SK-N-SH (cell line): ENCODE measurements around the gene TMEM184A. TPM values are rescaled to one million over a fixed set of nuclear protein-coding genes. Genes with fewer than 3 reads are reported as not detected.

Experiments used
- CTCF ChIA-PET: fragments of 300-600, 350-600 bp; formaldehyde crosslinking; extraction: SDS; loops from one replicate; lab custom pipeline; 2021; lab: Yijun Ruan, JAX
- POLR2A ChIA-PET: fragments of 350-600 bp; sonication (Branson Sonifier 250); formaldehyde crosslinking; extraction: SDS; loops from one replicate; lab custom pipeline; 2020; ENCODE audit warnings: antibody characterized with exemption, inconsistent platforms; lab: Yijun Ruan, JAX
- DNase-seq: peaks from one replicate; pipeline ENCODE4 v3.0.0; 2012
- H2AFZ ChIP-seq: fragments of 200-600 bp; sonication (generic); 2 replicates; pipeline ENCODE4 v1.8.1; 2016; ENCODE audit warnings: antibody characterized with exemption, mild to moderate bottlenecking, low read depth
- H3F3A ChIP-seq: fragments of 200-600 bp; sonication (generic); replicated peaks from 2 replicates; pipeline ENCODE3; 2016; ENCODE audit warnings: antibody characterized with exemption, mild to moderate bottlenecking; ENCODE audit not compliant: insufficient read depth
- H3K27ac ChIP-seq, 2 experiments: fragments of 200-500 bp in 1 of 2; fragments of 200-600 bp in 1 of 2; sonication (Bioruptor generic) in 1 of 2; sonication (generic), shearing (Covaris generic) in 1 of 2; 2 replicates each; pipeline versions ENCODE4 v1.5.1 to v1.6.1; 2014 to 2016; ENCODE audit warnings: low read depth in 2 of 2, inconsistent platforms in 1 of 2, low read length in 1 of 2, mild to moderate bottlenecking in 1 of 2, mixed read lengths in 1 of 2
- H3K27me3 ChIP-seq: fragments of 200-600 bp; sonication (generic), shearing (Covaris generic); 2 replicates; pipeline ENCODE4 v1.6.1; 2016; ENCODE audit warnings: mixed run types; ENCODE audit not compliant: insufficient read depth
- H3K36me3 ChIP-seq, 2 experiments: fragments of 200-500 bp in 1 of 2; fragments of 200-600 bp in 1 of 2; sonication (Bioruptor generic) in 1 of 2; sonication (generic) in 1 of 2; replicated peaks in 1 of 2; 2 replicates each; pipeline versions ENCODE3 to v1.5.1; 2014 to 2016; ENCODE audit warnings: low read length in 1 of 2, mild to moderate bottlenecking in 1 of 2; ENCODE audit not compliant: insufficient read depth in 2 of 2, control insufficient read depth in 1 of 2
- H3K4me1 ChIP-seq, 2 experiments: fragments of 200-500 bp in 1 of 2; fragments of 200-600 bp in 1 of 2; sonication (Bioruptor generic) in 1 of 2; sonication (generic), shearing (Covaris generic) in 1 of 2; 2 replicates each; pipeline versions ENCODE4 v1.5.1 to v1.6.1; 2014 to 2016; ENCODE audit warnings: low read depth in 1 of 2, low read length in 1 of 2, mixed run types in 1 of 2; ENCODE audit not compliant: insufficient read depth in 2 of 2, control insufficient read depth in 1 of 2
- H3K4me2 ChIP-seq: fragments of 200-600 bp; sonication (generic), shearing (Covaris generic); 2 replicates; pipeline ENCODE4 v1.6.1; 2017; ENCODE audit warnings: mixed run types
- H3K4me3 ChIP-seq, 2 experiments: fragments of 200-500 bp in 1 of 2; fragments of 200-600 bp in 1 of 2; sonication (Bioruptor generic) in 1 of 2; sonication (generic), shearing (Covaris generic) in 1 of 2; 2 replicates each; pipeline versions ENCODE4 v1.5.1 to v1.8.1; 2014 to 2016; ENCODE audit warnings: low read depth in 2 of 2, inconsistent platforms in 1 of 2, low read length in 1 of 2, mild to moderate bottlenecking in 1 of 2, mixed read lengths in 1 of 2, moderate library complexity in 1 of 2
- H3K79me2 ChIP-seq: fragments of 200-600 bp; sonication (generic); 2 replicates; pipeline ENCODE4 v1.8.1; 2017; ENCODE audit warnings: mild to moderate bottlenecking; ENCODE audit not compliant: insufficient read depth
- H3K9ac ChIP-seq: fragments of 200-600 bp; sonication (generic); 2 replicates; pipeline ENCODE4 v1.6.1; 2017; ENCODE audit warnings: mixed run types
- H3K9me2 ChIP-seq: fragments of 200-600 bp; sonication (generic); 2 replicates; pipeline ENCODE4 v1.6.1; 2017; ENCODE audit warnings: mixed run types
- H3K9me3 ChIP-seq: fragments of 200-600 bp; sonication (generic); 2 replicates; pipeline ENCODE4 v1.6.1; 2017; ENCODE audit warnings: mixed run types, mild to moderate bottlenecking, moderate library complexity
- H4K20me1 ChIP-seq: fragments of 200-600 bp; sonication (generic); 2 replicates; pipeline ENCODE4 v1.6.1; 2017; ENCODE audit warnings: mild to moderate bottlenecking, mixed run types; ENCODE audit not compliant: insufficient read depth
- CHD2 ChIP-seq: fragments of 150-350 bp; IDR thresholded peaks from 2 replicates; pipeline ENCODE4 v1.6.1; 2018; ENCODE audit warnings: low read length; ENCODE audit not compliant: partially characterized antibody
- ELF1 ChIP-seq: IDR thresholded peaks from 2 replicates; pipeline ENCODE4 v1.4.0; 2012
- EP300 ChIP-seq, 2 experiments: IDR thresholded peaks; 2 replicates each; pipeline versions ENCODE4 v1.4.0 to v1.6.1; 2012; ENCODE audit warnings: borderline replicate concordance in 1 of 2, low read depth in 1 of 2, low read length in 1 of 2
- EZH2phosphoT487 ChIP-seq: fragments of 200-600 bp; sonication (generic); IDR thresholded peaks from 2 replicates; pipeline ENCODE4 v1.6.1; 2017; ENCODE audit warnings: low read depth, mixed run types, mild to moderate bottlenecking, antibody characterized with exemption, moderate library complexity, borderline replicate concordance
- FOSL2 ChIP-seq: IDR thresholded peaks from 2 replicates; pipeline ENCODE4 v1.4.0; 2012; ENCODE audit warnings: low read depth, mild to moderate bottlenecking, moderate library complexity, borderline replicate concordance
- FOXJ3 ChIP-seq: sonication (generic); formaldehyde crosslinking; IDR thresholded peaks from 2 replicates; pipeline ENCODE4 v1.5.1; 2020; ENCODE audit warnings: mild to moderate bottlenecking, missing genetic modification reagents
- FOXM1 ChIP-seq: IDR thresholded peaks from 2 replicates; pipeline ENCODE4 v1.4.0; 2012; ENCODE audit warnings: low read depth, mild to moderate bottlenecking
- GABPA ChIP-seq: IDR thresholded peaks from 2 replicates; pipeline ENCODE4 v1.4.0; 2012; ENCODE audit warnings: low read depth, mild to moderate bottlenecking
- GATA2 ChIP-seq: sonication (generic); formaldehyde crosslinking; IDR thresholded peaks from 2 replicates; pipeline ENCODE4 v1.5.0; 2020; ENCODE audit warnings: mild to moderate bottlenecking, missing genetic modification reagents
- MAX ChIP-seq: IDR thresholded peaks from 2 replicates; pipeline ENCODE4 v1.4.0; 2012; ENCODE audit warnings: low read depth
- MEF2A ChIP-seq: IDR thresholded peaks from 2 replicates; pipeline ENCODE4 v1.4.0; 2012; ENCODE audit warnings: low read depth, borderline replicate concordance
- MXI1 ChIP-seq: IDR thresholded peaks from 2 replicates; pipeline ENCODE4 v1.6.1; 2012; ENCODE audit warnings: mild to moderate bottlenecking, low read depth, low read length, improper control_type of control experiment
- NFIC ChIP-seq: IDR thresholded peaks from 2 replicates; pipeline ENCODE4 v1.4.0; 2012; ENCODE audit warnings: borderline replicate concordance
- NRF1 ChIP-seq: IDR thresholded peaks from 2 replicates; pipeline ENCODE4 v1.6.1; 2012; ENCODE audit warnings: low read depth, mild to moderate bottlenecking, low read length
- RAD21 ChIP-seq: IDR thresholded peaks from 2 replicates; pipeline ENCODE4 v1.6.1; 2012; ENCODE audit warnings: mild to moderate bottlenecking, low read length
- RCOR1 ChIP-seq: fragments of 150-350 bp; IDR thresholded peaks from 2 replicates; pipeline ENCODE4 v1.6.1; 2017; ENCODE audit warnings: antibody characterized with exemption, low read length
- RFX5 ChIP-seq: IDR thresholded peaks from 2 replicates; pipeline ENCODE4 v1.6.1; 2012; ENCODE audit warnings: mild to moderate bottlenecking, improper control_type of control experiment, low read length
- RXRA ChIP-seq: IDR thresholded peaks from 2 replicates; pipeline ENCODE4 v1.4.0; 2012; ENCODE audit warnings: low read depth, mild to moderate bottlenecking, borderline replicate concordance
- SIN3A ChIP-seq: IDR thresholded peaks from 2 replicates; pipeline ENCODE4 v1.6.1; 2012; ENCODE audit warnings: low read depth, mild to moderate bottlenecking, low read length, moderate library complexity, borderline replicate concordance
- SMC3 ChIP-seq: IDR thresholded peaks from 2 replicates; pipeline ENCODE4 v1.6.1; 2012; ENCODE audit warnings: low read depth, low read length, improper control_type of control experiment
- TAF1 ChIP-seq: IDR thresholded peaks from 2 replicates; pipeline ENCODE4 v1.6.1; 2012; ENCODE audit warnings: low read depth, mild to moderate bottlenecking, low read length, moderate library complexity, borderline replicate concordance
- TEAD4 ChIP-seq: IDR thresholded peaks from 2 replicates; pipeline ENCODE4 v1.4.0; 2012; ENCODE audit warnings: mild to moderate bottlenecking, borderline replicate concordance; ENCODE audit not compliant: insufficient read depth
- USF1 ChIP-seq: IDR thresholded peaks from 2 replicates; pipeline ENCODE4 v1.4.0; 2012; ENCODE audit warnings: low read depth, borderline replicate concordance
- YY1 ChIP-seq: IDR thresholded peaks from 2 replicates; pipeline ENCODE4 v1.4.0; 2012; ENCODE audit warnings: low read depth, mild to moderate bottlenecking
- ZBTB33 ChIP-seq: IDR thresholded peaks from 2 replicates; pipeline ENCODE4 v1.4.0; 2012; ENCODE audit warnings: low read depth, borderline replicate concordance
- WGBS: methylation state at CpG from one replicate; pipeline ENCODE4 v1.1.6; 2017; ENCODE audit warnings: low lambda C conversion rate; 5-methylcytosine and 5-hydroxymethylcytosine counted together
- polyA plus RNA-seq, 3 experiments: library from polyadenylated mRNA; depleted of rRNA; stranded (reverse); fragments of >200 nt; gene quantifications; 2 replicates each; pipeline ENCODE4 v1.2.3, GENCODE V29; 2012

Gene TMEM184A
- polyA plus RNA-seq, 1 of the 3 experiments (the other 2 are of a cell fraction): 1.5 TPM

DNA sequence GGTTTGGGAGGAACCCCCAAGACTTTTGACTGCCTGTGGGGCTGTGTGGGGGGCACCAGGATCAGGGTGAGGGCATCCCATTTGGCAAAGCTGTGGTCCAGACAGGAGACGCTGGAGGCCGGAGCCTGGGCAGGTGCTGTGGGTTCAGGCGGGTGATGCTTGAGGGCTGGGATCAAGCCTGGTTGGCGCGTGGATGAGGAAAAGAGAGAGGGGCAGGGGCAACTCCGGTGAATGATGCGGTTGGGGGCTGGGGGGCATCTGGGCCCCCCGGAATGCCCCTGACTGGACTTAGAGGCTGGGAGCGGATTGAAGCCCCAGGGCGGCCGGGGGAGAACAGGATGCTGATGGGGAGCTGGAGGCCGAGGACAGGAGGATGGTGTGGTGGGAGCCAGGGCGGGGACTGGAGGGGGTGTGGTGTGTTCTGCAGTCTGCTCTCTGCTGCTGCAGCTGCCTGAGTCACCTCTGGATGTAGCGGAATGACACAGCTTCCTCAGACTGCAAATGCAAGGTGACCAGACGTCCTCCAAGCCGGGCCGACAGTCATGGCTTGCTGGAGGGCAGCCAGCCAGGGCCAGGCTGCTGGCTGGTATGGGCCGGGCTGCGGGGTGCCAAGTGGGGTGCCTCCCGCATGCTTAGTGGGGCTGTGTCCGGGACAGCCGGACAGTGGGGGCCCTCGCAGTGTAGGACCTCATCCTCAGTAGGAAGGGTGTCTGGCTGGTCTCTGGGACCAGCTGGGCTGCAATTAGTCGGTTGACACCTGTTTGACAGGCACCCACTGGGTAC is 22.3 kb downstream of the TMEM184A start (continued):
- 0 out of 4 replicates have a peak, but pooled peaks of 1 of the 2 experiments have one; percentile 15 for TF ChIP-seq EP300 (IDR thresholded peaks at IDR 0.05; ENCODE audit: borderline replicate concordance in 1 of 2, low read depth in 1 of 2, low read length in 1 of 2)
- TF ChIP-seq TAF1: no peak
- TF ChIP-seq FOXJ3 (CRISPR knock-in tag): no peak
- peak; percentile 61 for TF ChIP-seq MAX
- TF ChIP-seq USF1: no peak
- TF ChIP-seq SIN3A: no peak
- no peak for TF ChIP-seq MEF2A
- no peak for TF ChIP-seq YY1
- no peak for TF ChIP-seq ELF1
- no peak for TF ChIP-seq FOXM1
- no peak for TF ChIP-seq NRF1
- no peak for TF ChIP-seq ZBTB33
- TF ChIP-seq FOSL2: peak; percentile 78
- TF ChIP-seq RXRA: no peak

GRCh38 chr7:1533255-1533546 is 22.8 kb downstream of the TMEM184A start:
- no peaks in the 10 kb centered on the region for H3K36me3 ChIP-seq
- POLR2A ChIA-PET: no interaction called here
- H3K4me2 ChIP-seq: peak overlapping the region; percentile 92
- H3K9me2 ChIP-seq: no peaks in the 10 kb centered on the region
- peak overlapping the region; percentile 55 to 66; a peak in 3 of 4 replicates for H3K4me3 ChIP-seq
- peaks cover 13% of the 10 kb centered on the region; the same call in 1 of the 2 replicates for H4K20me1 ChIP-seq
- peak overlapping the region; percentile 36 to 97 for H3K27ac ChIP-seq
- no peaks in the 10 kb centered on the region for H3K9me3 ChIP-seq
- peaks cover 70% of the 10 kb centered on the region for H3K79me2 ChIP-seq
- CTCF ChIA-PET: interaction anchor here (0.9 to 1.1 kb wide), 3 partner anchors 46 to 59 kb away, joined by 3 to 5 read pairs (median 3); no protein-coding TSS in a partner anchor
- H3K27me3 ChIP-seq: no peaks in the 10 kb centered on the region
- peaks cover 37% of the 10 kb centered on the region for H3F3A ChIP-seq
- H3K9ac ChIP-seq: peak overlapping the region; percentile 62; the same call in 1 of the 2 replicates
- DNase-seq: no peak
- H3K4me1 ChIP-seq: peaks cover 41 to 50% of the 10 kb centered on the region in 2 experiments; a peak in 3 of 4 replicates
- 69% methylated on average over 9 of the region's 9 CpGs for WGBS
- no peak overlapping the region for H2AFZ ChIP-seq
- TF ChIP-seq RCOR1: no peak
- no peak for TF ChIP-seq RFX5
- no peak for TF ChIP-seq USF1
- no peak for TF ChIP-seq RAD21
- no peak for TF ChIP-seq EZH2phosphoT487
- TF ChIP-seq ZBTB33: no peak
- TF ChIP-seq SMC3: no peak
- no peak for TF ChIP-seq MXI1
- TF ChIP-seq TEAD4: no peak
- TF ChIP-seq NFIC: no peak
- no peak for TF ChIP-seq NRF1
- no peak for TF ChIP-seq RXRA
- no peak for TF ChIP-seq TAF1
- no peak for TF ChIP-seq GATA2
- no peak for TF ChIP-seq MEF2A
- no peak for TF ChIP-seq GABPA
- TF ChIP-seq ELF1: no peak
- TF ChIP-seq CHD2: no peak
